ENCODE measurements around the gene SLC25A21. TPM values are rescaled to one million over a fixed set of nuclear protein-coding genes. Genes with fewer than 3 reads are reported as not detected.
"Not testable (repeated sequence)": the region's sequence is repeated elsewhere in the genome, so short reads cannot be mapped to it uniquely, and the experiment has no call there.

The SLC25A21 gene
- total RNA-seq, 1 experiment from 2014 or later, result 1.8 TPM

GRCh38 chr14:36997843-36998242 is 174.6 kb downstream of the SLC25A21 start:
- no peak for DNase-seq
- Histone ChIP-seq H3K9me3 (no peaks in the 10 kb centered on the region), H3K36me3 (no peaks in the 10 kb centered on the region), H3K4me3 (no peak overlapping the region), H3K27me3 (no peaks in the 10 kb centered on the region)

GRCh38 chr14:36996857-36997590 is 175.4 kb downstream of the SLC25A21 start:
- no peaks in the 10 kb centered on the region for H3K9me3 ChIP-seq

GRCh38 chr14:36996133-36996856 is 176.1 kb downstream of the SLC25A21 start:
- no peak overlapping the region for H3K4me3 ChIP-seq

More at GRCh38 chr14:36996857-36997590, 175.4 kb downstream of the SLC25A21 start:
- DNase-seq, result no peak
- Histone ChIP-seq H3K27me3 (no peaks in the 10 kb centered on the region), H3K4me3 (no peak overlapping the region), H3K36me3 (no peaks in the 10 kb centered on the region)

GRCh38 chr14:36989806-36990205 is 182.6 kb downstream of the SLC25A21 start:
- no peak for DNase-seq
- Histone ChIP-seq H3K36me3 (no peaks in the 10 kb centered on the region; the same call in 1 of the 2 replicates), H3K4me3 (no peak overlapping the region), H3K27me3 (no peaks in the 10 kb centered on the region), H3K9me3 (no peaks in the 10 kb centered on the region)

More at GRCh38 chr14:36996133-36996856, 176.1 kb downstream of the SLC25A21 start:
- Histone ChIP-seq H3K9me3 (no peaks in the 10 kb centered on the region), H3K36me3 (no peaks in the 10 kb centered on the region), H3K27me3 (no peaks in the 10 kb centered on the region)
- DNase-seq, result peak; percentile 73

- Histone ChIP-seq H3K9me3 (no peaks in the 10 kb centered on the region), H3K27me3 (no peaks in the 10 kb centered on the region), H3K4me3 (no peak overlapping the region), H3K36me3 (no peaks in the 10 kb centered on the region; the same call in 1 of the 2 replicates)
- peak; percentile 28 for DNase-seq
Observed at GRCh38 chr14:36988989-36989388, 183.4 kb downstream of the SLC25A21 start.

GRCh38 chr14:36988568-36988967 is 183.8 kb downstream of the SLC25A21 start:
- Histone ChIP-seq H3K36me3 (no peaks in the 10 kb centered on the region; the same call in 1 of the 2 replicates), H3K27me3 (no peaks in the 10 kb centered on the region), H3K9me3 (no peaks in the 10 kb centered on the region), H3K4me3 (no peak overlapping the region)
- DNase-seq, result peak; percentile 11

- no peaks in the 10 kb centered on the region; the same call in 1 of the 2 replicates for H3K36me3 ChIP-seq
- DNase-seq, result no peak
- H3K27me3 ChIP-seq, result no peaks in the 10 kb centered on the region
- H3K4me3 ChIP-seq, result no peak overlapping the region
- H3K9me3 ChIP-seq, result no peaks in the 10 kb centered on the region
Observed at GRCh38 chr14:36986407-36986806, 186.0 kb downstream of the SLC25A21 start.

- no peak overlapping the region for H3K4me3 ChIP-seq
- no peak for DNase-seq
- H3K27me3 ChIP-seq, result no peaks in the 10 kb centered on the region
- no peaks in the 10 kb centered on the region for H3K36me3 ChIP-seq
- no peaks in the 10 kb centered on the region for H3K9me3 ChIP-seq
Observed at GRCh38 chr14:36981832-36982529, 190.4 kb downstream of the SLC25A21 start.

- H3K36me3 ChIP-seq, DNase-seq, H3K27me3 ChIP-seq, H3K4me3 ChIP-seq, H3K9me3 ChIP-seq: not testable (repeated sequence)
Observed at GRCh38 chr14:36980413-36980812, 192.0 kb downstream of the SLC25A21 start.

- DNase-seq, result no peak
- H3K4me3 ChIP-seq, result no peak overlapping the region
- no peaks in the 10 kb centered on the region for H3K36me3 ChIP-seq
- no peaks in the 10 kb centered on the region for H3K27me3 ChIP-seq
- no peaks in the 10 kb centered on the region for H3K9me3 ChIP-seq
Observed at GRCh38 chr14:36979863-36980262, 192.5 kb downstream of the SLC25A21 start.

- Histone ChIP-seq H3K4me3 (no peak overlapping the region), H3K36me3 (no peaks in the 10 kb centered on the region), H3K9me3 (no peaks in the 10 kb centered on the region), H3K27me3 (no peaks in the 10 kb centered on the region)
- peak; percentile 32 for DNase-seq
Observed at GRCh38 chr14:36976571-36977023, 195.8 kb downstream of the SLC25A21 start.

GRCh38 chr14:36975834-36976233 is 196.6 kb downstream of the SLC25A21 start:
- no peak overlapping the region for H3K4me3 ChIP-seq
- DNase-seq, result no peak
- no peaks in the 10 kb centered on the region for H3K9me3 ChIP-seq
- H3K36me3 ChIP-seq, result no peaks in the 10 kb centered on the region
- H3K27me3 ChIP-seq, result no peaks in the 10 kb centered on the region

- H3K9me3 ChIP-seq, result no peaks in the 10 kb centered on the region
- H3K27me3 ChIP-seq, result no peaks in the 10 kb centered on the region
- H3K4me3 ChIP-seq, result no peak overlapping the region
- H3K36me3 ChIP-seq, result no peaks in the 10 kb centered on the region
- DNase-seq, result no peak
Observed at GRCh38 chr14:36974985-36975384, 197.4 kb downstream of the SLC25A21 start.

GRCh38 chr14:36973806-36974442 is 198.5 kb downstream of the SLC25A21 start:
- Histone ChIP-seq H3K27me3 (no peaks in the 10 kb centered on the region), H3K4me3 (no peak overlapping the region), H3K36me3 (no peaks in the 10 kb centered on the region), H3K9me3 (no peaks in the 10 kb centered on the region)
- no peak for DNase-seq

- no peaks in the 10 kb centered on the region for H3K27me3 ChIP-seq
- H3K9me3 ChIP-seq, result no peaks in the 10 kb centered on the region
- no peak overlapping the region for H3K4me3 ChIP-seq
- no peak for DNase-seq
- H3K36me3 ChIP-seq, result no peaks in the 10 kb centered on the region
Observed at GRCh38 chr14:36971263-36971855, 201.0 kb downstream of the SLC25A21 start.

GRCh38 chr14:36967892-36968555 is 204.4 kb downstream of the SLC25A21 start:
- H3K4me3 ChIP-seq, result no peak overlapping the region
- DNase-seq, result no peak
- no peaks in the 10 kb centered on the region for H3K9me3 ChIP-seq
- H3K27me3 ChIP-seq, result no peaks in the 10 kb centered on the region
- H3K36me3 ChIP-seq, result no peaks in the 10 kb centered on the region

Data from MG63 (cell line).